Rectal smooth muscle tissue (tissue), 1 donor: Measurements from ENCODE around the gene FOXP3.

Source experiments
- H3K27ac ChIP-seq: one replicate; pipeline ENCODE4 v1.7.0; 2013; ENCODE audit warnings: low read depth, low read length, inconsistent platforms
- H3K27me3 ChIP-seq: one replicate; pipeline ENCODE4 v1.7.0; 2013; ENCODE audit warnings: low read length; ENCODE audit not compliant: control insufficient read depth, insufficient read depth
- H3K36me3 ChIP-seq: one replicate; pipeline ENCODE4 v1.7.0; 2013; ENCODE audit warnings: low read length; ENCODE audit not compliant: control insufficient read depth, insufficient read depth
- H3K4me1 ChIP-seq: one replicate; pipeline ENCODE4 v1.7.0; 2013; ENCODE audit warnings: low read length; ENCODE audit not compliant: control insufficient read depth, insufficient read depth
- H3K4me3 ChIP-seq: one replicate; pipeline ENCODE4 v1.7.0; 2013; ENCODE audit warnings: low read length
- H3K9ac ChIP-seq: one replicate; pipeline ENCODE4 v1.7.0; 2013; ENCODE audit warnings: low read length

The FOXP3 gene

GRCh38 chrX:49214996-49215526 is 49.4 kb downstream of the FOXP3 start:
- H3K4me1 ChIP-seq: no peaks in the 10 kb centered on the region
- H3K9ac ChIP-seq: no peak overlapping the region
- H3K27me3 ChIP-seq: peaks cover 3% of the 10 kb centered on the region
- H3K4me3 ChIP-seq: no peak overlapping the region
- no peak overlapping the region for H3K27ac ChIP-seq
- no peaks in the 10 kb centered on the region for H3K36me3 ChIP-seq

GRCh38 chrX:49214416-49214815 is 50.1 kb downstream of the FOXP3 start:
- Histone ChIP-seq H3K27ac (no peak overlapping the region), H3K4me3 (no peak overlapping the region), H3K27me3 (peaks cover 3% of the 10 kb centered on the region), H3K36me3 (no peaks in the 10 kb centered on the region), H3K4me1 (no peaks in the 10 kb centered on the region), H3K9ac (no peak overlapping the region)

GRCh38 chrX:49212861-49213260 is 51.6 kb downstream of the FOXP3 start:
- Histone ChIP-seq H3K9ac (no peak overlapping the region), H3K27me3 (peaks cover 7% of the 10 kb centered on the region), H3K4me3 (no peak overlapping the region), H3K36me3 (no peaks in the 10 kb centered on the region), H3K4me1 (no peaks in the 10 kb centered on the region), H3K27ac (no peak overlapping the region)

GRCh38 chrX:49212209-49212608 is 52.3 kb downstream of the FOXP3 start:
- Histone ChIP-seq H3K9ac (no peak overlapping the region), H3K27me3 (peaks cover 7% of the 10 kb centered on the region), H3K27ac (no peak overlapping the region), H3K4me1 (no peaks in the 10 kb centered on the region), H3K4me3 (no peak overlapping the region), H3K36me3 (no peaks in the 10 kb centered on the region)

- Histone ChIP-seq H3K9ac (no peak overlapping the region), H3K27ac (no peak overlapping the region), H3K36me3 (no peaks in the 10 kb centered on the region), H3K27me3 (peaks cover 7% of the 10 kb centered on the region), H3K4me1 (no peaks in the 10 kb centered on the region), H3K4me3 (no peak overlapping the region)
These were observed 53.4 kb downstream of the FOXP3 start for GRCh38 chrX:49211074-49211473.

- Histone ChIP-seq H3K9ac (no peak overlapping the region), H3K4me1 (no peaks in the 10 kb centered on the region), H3K27me3 (peaks cover 7% of the 10 kb centered on the region)
These were observed 54.1 kb downstream of the FOXP3 start for GRCh38 chrX:49210406-49210805.

GRCh38 chrX:49209434-49210251 is 54.9 kb downstream of the FOXP3 start:
- Histone ChIP-seq H3K9ac (no peak overlapping the region), H3K4me3 (no peak overlapping the region), H3K27me3 (peaks cover 7% of the 10 kb centered on the region), H3K36me3 (no peaks in the 10 kb centered on the region), H3K27ac (no peak overlapping the region), H3K4me1 (no peaks in the 10 kb centered on the region)

More at GRCh38 chrX:49210406-49210805, 54.1 kb downstream of the FOXP3 start:
- H3K4me3 ChIP-seq: no peak overlapping the region
- no peak overlapping the region for H3K27ac ChIP-seq
- no peaks in the 10 kb centered on the region for H3K36me3 ChIP-seq

- no peaks in the 10 kb centered on the region for H3K4me1 ChIP-seq
- no peak overlapping the region for H3K27ac ChIP-seq
- no peaks in the 10 kb centered on the region for H3K36me3 ChIP-seq
- H3K4me3 ChIP-seq: no peak overlapping the region
- peaks cover 4% of the 10 kb centered on the region for H3K27me3 ChIP-seq
- no peak overlapping the region for H3K9ac ChIP-seq
These were observed 56.1 kb downstream of the FOXP3 start for GRCh38 chrX:49208399-49208798.

GRCh38 chrX:49206543-49206942 is 58.0 kb downstream of the FOXP3 start:
- H3K9ac ChIP-seq: no peak overlapping the region
- H3K4me1 ChIP-seq: no peaks in the 10 kb centered on the region

GRCh38 chrX:49205443-49205842 is 59.1 kb downstream of the FOXP3 start:
- H3K36me3 ChIP-seq: no peaks in the 10 kb centered on the region
- no peak overlapping the region for H3K4me3 ChIP-seq
- no peak overlapping the region for H3K27ac ChIP-seq
- peaks cover 4% of the 10 kb centered on the region for H3K27me3 ChIP-seq
- H3K4me1 ChIP-seq: no peaks in the 10 kb centered on the region
- no peak overlapping the region for H3K9ac ChIP-seq

More at GRCh38 chrX:49206543-49206942, 58.0 kb downstream of the FOXP3 start:
- Histone ChIP-seq H3K27ac (no peak overlapping the region), H3K27me3 (peaks cover 4% of the 10 kb centered on the region), H3K4me3 (no peak overlapping the region), H3K36me3 (no peaks in the 10 kb centered on the region)

GRCh38 chrX:49204709-49205108 is 59.8 kb downstream of the FOXP3 start:
- Histone ChIP-seq H3K4me1 (no peaks in the 10 kb centered on the region), H3K36me3 (no peaks in the 10 kb centered on the region), H3K27ac (no peak overlapping the region), H3K9ac (no peak overlapping the region), H3K4me3 (no peak overlapping the region), H3K27me3 (peaks cover 4% of the 10 kb centered on the region)

GRCh38 chrX:49204017-49204416 is 60.5 kb downstream of the FOXP3 start:
- Histone ChIP-seq H3K9ac (no peak overlapping the region), H3K36me3 (no peaks in the 10 kb centered on the region), H3K4me3 (no peak overlapping the region), H3K4me1 (no peaks in the 10 kb centered on the region), H3K27me3 (peaks cover under 1% of the 10 kb centered on the region), H3K27ac (no peak overlapping the region)

GRCh38 chrX:49203536-49203935 is 61.0 kb downstream of the FOXP3 start:
- H3K27me3 ChIP-seq: no peaks in the 10 kb centered on the region
- no peaks in the 10 kb centered on the region for H3K4me1 ChIP-seq
- H3K9ac ChIP-seq: no peak overlapping the region
- no peaks in the 10 kb centered on the region for H3K36me3 ChIP-seq
- H3K27ac ChIP-seq: no peak overlapping the region
- no peak overlapping the region for H3K4me3 ChIP-seq
